ENCODE results near the gene WFDC9.
"Not testable (repeated sequence)": the region's sequence is repeated elsewhere in the genome, so short reads cannot be mapped to it uniquely, and the experiment has no call there.

The WFDC9 gene

GRCh38 chr20:45631184-45631583 is at the start of gene WFDC9:
WFDC9 (minus strand) TSS chr20:45631284; CDS start chr20:45610181, 21,103 bp downstream.
- no peak for DNase-seq

DNA sequence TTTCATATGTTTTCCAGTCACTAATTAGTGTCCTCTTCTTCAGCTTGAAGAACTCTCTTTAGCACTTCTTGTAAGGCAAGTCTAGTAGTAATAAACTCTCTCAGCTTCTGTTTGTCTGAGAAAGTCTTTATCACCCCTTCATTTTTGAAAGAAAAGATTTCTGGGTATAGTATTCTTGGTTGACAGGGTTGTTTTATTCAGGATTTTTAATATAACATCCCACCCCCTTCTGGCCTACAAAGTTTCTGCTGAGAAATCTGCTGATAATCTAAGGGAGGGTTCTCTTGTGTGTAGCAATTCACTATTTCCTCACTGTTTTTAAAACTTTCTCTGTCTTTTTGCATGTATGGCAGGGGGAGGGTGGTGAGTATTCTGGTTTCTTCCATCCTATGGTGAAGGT is 48.6 kb upstream of the WFDC9 start:
- no peak for DNase-seq

DNA sequence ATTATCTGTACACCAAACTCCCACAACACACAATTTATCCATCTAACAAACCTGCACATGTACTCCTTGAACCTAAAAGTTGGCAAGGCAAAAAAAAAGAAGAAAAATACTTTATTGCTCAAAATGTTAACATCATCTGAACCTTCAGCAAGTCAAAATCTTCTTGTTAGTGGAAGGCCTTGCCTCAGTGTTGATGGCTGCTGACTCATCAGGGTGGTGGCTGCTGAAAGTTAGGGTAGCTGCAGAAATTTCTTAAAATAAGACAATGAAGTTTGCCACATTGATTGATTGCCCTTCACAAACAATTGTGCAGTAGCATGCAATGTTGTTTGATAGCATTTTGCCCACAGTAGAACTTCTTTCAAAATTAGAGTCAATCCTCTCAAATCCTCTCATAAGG is 41.7 kb upstream of the WFDC9 start:
- no peak for DNase-seq

DNA sequence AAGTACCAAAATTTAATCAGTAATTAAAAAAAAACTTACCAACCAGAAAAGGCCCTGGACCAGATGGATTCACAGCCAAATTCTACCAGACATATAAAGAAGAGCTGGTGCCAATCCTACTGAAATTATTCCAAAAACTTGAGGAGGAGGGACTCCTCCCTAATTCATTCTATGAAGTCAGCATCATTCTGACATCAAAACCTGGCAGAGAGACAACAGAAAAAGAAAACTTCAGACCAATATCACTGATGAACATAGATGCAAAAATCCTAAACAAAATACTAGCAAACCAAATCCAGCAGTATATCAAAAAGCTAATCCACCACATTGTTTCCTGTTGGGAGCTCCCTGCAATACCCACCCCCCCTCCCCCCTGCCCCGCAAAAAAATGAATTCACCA is 39.1 kb upstream of the WFDC9 start, which contains the start of gene WFDC11:
Gene WFDC11 (minus strand): TSS at position 101 of the 400 bp plus-strand sequence. CDS start 19,639 bp downstream, outside the sequence.
- no peak for DNase-seq

DNA sequence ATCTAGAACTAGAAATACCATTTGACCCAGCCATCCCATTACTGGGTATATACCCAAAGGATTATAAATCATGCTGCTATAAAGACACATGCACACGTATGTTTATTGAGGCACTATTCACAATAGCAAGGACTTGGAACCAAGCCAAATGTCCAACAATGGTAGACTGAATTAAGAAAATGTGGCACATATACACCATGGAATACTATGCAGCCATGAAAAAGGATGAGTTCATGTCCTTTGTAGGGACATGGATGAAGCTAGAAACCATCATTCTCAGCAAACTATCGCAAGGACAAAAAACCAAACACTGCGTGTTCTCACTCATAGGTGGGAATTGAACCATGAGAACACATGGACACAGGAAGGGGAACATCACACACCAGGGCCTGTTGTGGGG is 26.0 kb upstream of the WFDC9 start:
- not testable (repeated sequence) for DNase-seq

DNA sequence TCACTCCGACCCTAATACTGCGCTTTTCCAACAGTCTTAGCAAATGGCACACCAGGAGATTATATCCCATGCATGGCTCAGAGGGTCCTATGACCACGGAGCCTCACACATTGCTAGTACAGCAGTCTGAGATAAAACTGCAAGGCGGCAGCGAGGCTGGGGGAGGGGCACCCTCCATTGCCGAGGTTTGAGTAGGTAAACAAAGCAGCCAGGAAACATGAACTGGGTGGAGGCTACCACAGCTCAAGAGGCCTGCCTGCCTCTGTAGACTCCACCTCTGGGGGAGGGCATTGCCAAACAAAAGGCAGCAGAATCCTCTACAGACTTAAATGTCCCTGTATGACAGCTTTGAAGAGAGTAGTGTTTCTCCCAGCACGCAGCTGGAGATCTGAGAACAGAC is 20.6 kb upstream of the WFDC9 start:
- not testable (repeated sequence) for DNase-seq

- no peak for DNase-seq
These were observed 18.3 kb upstream of the WFDC9 start for GRCh38 chr20:45649312-45649863.

DNA sequence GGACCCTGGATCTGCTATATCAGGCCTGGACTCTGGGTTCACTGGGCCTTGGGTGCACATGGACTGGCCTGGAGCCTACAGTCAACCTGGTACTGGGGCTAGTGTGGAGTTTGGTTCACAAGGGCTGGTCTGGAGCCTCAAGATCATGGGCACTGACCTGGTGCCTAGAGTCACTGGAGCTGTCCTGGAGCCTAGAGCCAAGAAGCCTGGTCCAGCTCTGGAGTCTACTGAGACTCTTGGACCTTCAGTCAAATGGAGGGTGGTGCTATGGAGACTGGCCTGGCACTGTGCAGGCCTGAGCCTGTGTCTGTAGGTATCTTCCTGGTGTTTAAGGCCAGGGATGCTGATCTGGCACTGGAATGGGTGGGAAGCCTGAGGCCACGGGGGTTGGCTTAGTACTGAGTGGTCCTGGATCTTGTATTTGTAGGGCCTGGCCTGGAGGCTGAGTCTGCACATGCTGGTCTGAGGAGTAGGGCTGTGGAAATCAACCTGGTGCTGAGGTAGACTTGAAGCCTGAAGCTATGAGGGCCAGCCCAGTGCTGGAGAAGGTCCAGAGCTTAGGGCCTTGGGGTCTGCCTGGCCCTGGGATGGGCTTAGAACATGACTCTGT is 16.5 kb upstream of the WFDC9 start:
- DNase-seq: no peak

DNA sequence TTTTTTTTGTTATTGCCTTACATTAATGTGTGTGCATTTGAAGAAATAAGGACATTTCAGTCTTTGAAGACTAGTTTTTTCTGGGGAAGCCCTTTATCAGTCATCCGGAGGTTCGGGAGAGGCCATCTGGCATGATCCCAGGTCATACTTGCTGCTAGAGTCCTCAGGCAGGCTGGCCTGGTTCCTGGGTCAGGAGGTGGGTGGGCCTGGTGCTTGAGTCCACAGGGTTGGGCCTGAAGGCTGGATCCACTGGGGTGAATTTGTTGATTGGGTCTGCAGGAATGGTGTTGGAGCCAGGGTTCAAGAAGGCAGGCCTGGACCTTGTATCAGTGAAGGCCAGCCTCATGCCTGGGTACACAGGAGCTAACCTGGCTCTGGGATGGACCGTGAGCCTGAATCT is 15.8 kb upstream of the WFDC9 start:
- DNase-seq: no peak

- not testable (repeated sequence) for DNase-seq
These were observed 14.8 kb upstream of the WFDC9 start for GRCh38 chr20:45645869-45646268.

GRCh38 chr20:45641076-45641475 is 10.0 kb upstream of the WFDC9 start:
- not testable (repeated sequence) for DNase-seq

DNA sequence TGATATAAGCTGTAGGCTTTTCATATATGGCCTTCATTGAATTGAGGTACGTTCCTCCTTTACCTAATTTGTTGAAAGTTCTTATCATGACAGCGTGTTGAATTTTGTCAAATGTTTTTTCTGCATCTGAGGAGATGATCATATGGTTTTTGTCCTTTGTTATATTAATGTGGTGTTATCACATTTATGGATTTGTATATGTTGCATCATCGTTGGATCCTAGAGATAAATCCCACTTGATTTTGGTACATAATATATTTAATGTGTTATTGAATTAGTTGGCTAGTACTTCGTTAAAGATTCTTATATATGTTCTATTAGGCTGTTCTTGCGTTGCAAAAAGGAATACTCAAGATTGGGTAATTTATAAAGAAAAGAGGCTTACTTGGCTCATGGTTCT is 8.6 kb upstream of the WFDC9 start:
- DNase-seq: no peak

DNA sequence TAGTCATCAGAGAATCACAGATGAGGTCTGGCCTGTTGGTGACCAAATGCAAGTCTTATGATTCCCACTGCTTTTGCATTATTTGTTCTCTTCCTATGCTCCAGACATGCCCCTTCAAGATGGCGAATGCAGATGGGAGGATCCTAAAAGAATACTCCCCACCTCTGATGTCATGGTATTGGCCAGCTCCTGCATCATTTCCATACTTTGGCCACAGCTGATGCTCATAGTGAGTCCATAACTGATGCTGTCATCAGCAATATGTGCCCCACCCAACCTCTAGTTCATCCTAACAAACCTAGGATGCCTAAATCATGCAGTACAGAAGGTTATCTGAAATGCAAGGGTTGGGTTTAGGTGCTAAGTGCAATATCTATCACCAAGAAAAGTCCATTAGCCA is 5.4 kb upstream of the WFDC9 start:
- no peak for DNase-seq

GRCh38 chr20:45630371-45630770 is 713 bp downstream of the WFDC9 start:
- DNase-seq: no peak

GRCh38 chr20:45629496-45630100 is 1.5 kb downstream of the WFDC9 start, which contains the start of gene WFDC10A:
WFDC10A (plus strand) TSS chr20:45629739; CDS start chr20:45629814, 75 bp downstream.
- peak in 7 of 58 donors; percentile 2 to 28 (median 5) for DNase-seq

- no peak for DNase-seq
These were observed 4.5 kb downstream of the WFDC9 start for GRCh38 chr20:45626540-45626939.

DNA sequence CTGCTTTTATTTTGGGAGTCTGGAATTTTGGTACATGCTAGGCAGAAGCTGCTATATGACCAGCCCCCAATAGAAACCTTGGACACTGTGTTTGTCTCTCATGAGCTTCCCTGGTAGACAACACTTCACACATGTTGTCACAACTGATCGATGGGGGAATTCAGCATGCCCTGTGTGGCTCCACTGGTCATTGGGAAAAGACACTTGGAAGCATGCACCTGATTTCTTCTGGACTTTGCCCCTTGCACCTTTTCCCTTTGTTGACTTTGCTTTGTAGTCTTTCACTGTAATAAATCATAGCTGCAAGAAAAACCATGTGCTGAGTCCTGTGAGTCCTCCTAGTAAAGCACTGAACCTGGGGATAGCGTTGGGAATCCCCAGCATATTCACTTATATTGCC is 9.5 kb downstream of the WFDC9 start:
- no peak for DNase-seq

- no peak for DNase-seq
These were observed 13.5 kb downstream of the WFDC9 start for GRCh38 chr20:45617591-45617990.

DNA sequence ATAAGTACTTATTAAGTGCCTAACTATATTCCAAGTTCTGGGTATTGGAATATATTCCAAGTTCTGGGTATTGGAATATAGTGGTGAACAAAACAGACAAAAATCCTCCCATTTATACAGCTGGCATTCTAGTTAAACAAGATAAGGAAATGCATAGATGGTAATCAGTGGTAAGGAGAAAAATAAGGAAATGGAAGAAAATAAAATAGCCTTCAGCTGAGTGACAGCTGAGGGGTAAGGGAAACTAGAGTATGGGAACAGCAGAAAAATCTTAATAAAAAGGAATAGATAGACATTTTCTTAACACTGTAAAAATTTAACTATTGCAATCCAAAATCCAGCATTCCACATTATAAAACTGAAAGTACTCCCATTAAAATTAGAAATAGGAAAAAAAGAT is 18.8 kb downstream of the WFDC9 start:
- DNase-seq: no peak

GRCh38 chr20:45611054-45611453 is 20.0 kb downstream of the WFDC9 start:
- peak in 2 of 58 donors; percentile 5 to 22 for DNase-seq

GRCh38 chr20:45607810-45608209 is 23.3 kb downstream of the WFDC9 start:
- no peak for DNase-seq

- DNase-seq: no peak
These were observed 35.8 kb downstream of the WFDC9 start for GRCh38 chr20:45595235-45595634.

DNA sequence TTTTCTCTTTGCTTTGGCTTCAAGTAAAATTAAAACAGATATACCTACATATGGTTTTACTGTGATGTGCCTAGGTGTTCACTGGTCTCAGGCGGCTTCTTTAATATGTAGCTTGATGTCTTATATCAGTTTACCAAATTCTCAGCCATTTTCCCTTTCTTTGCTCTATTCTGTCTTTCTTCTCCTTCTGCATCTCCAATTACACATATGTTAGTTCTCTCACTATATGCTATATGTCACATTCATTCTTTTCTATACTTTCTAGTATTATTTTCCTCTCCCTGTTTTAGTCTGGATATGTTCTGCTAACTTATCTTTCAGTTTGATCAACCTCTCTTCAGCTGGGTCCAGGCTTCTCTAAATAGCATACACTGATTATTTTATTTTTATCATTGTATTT is 37.6 kb downstream of the WFDC9 start:
- DNase-seq: no peak
